Nephron (organoid): ENCODE measurements around the gene PHC2.

Source experiments
- H3K27ac Mint-ChIP-seq, 3 experiments: 2 replicates each; pipeline ENCODE4 v1.8.0; 2020; ENCODE audit warnings: mixed read lengths in 3 of 3, mild to moderate bottlenecking in 2 of 3, moderate library complexity in 1 of 3
- H3K27me3 Mint-ChIP-seq: 2 replicates; pipeline ENCODE4 v1.8.0; 2021; ENCODE audit warnings: low read depth, mild to moderate bottlenecking, moderate library complexity, mixed read lengths
- H3K36me3 Mint-ChIP-seq: 2 replicates; pipeline ENCODE4 v1.8.0; 2020; ENCODE audit warnings: low read depth, mixed read lengths
- H3K4me1 Mint-ChIP-seq: 2 replicates; pipeline ENCODE4 v1.8.0; 2020; ENCODE audit warnings: mixed read lengths
- H3K4me3 Mint-ChIP-seq, 3 experiments: 2 replicates each; pipeline ENCODE4 v1.8.0; 2020; ENCODE audit warnings: mild to moderate bottlenecking in 3 of 3, mixed read lengths in 3 of 3, moderate library complexity in 2 of 3
- H3K9me3 Mint-ChIP-seq: 2 replicates; pipeline ENCODE4 v1.8.0; 2020; ENCODE audit warnings: mixed read lengths
- CTCF ChIP-seq, 3 experiments: fragments of 200-600 bp; sonication (generic); IDR thresholded peaks; one replicate each; pipeline ENCODE4 v1.5.0; 2021; ENCODE audit warnings: antibody characterized with exemption in 3 of 3; ENCODE audit not compliant: unreplicated experiment in 3 of 3

Gene PHC2

GRCh38 chr1:33332881-33333280 is 98.0 kb downstream of the PHC2 start:
- Mint-ChIP-seq H3K27ac (peak overlapping the region in 1 of 3 experiments; percentile 32), H3K9me3 (no peaks in the 10 kb centered on the region), H3K4me3 (no peak overlapping the region), H3K4me1 (peaks cover 60% of the 10 kb centered on the region), H3K27me3 (no peaks in the 10 kb centered on the region), H3K36me3 (peaks cover 74% of the 10 kb centered on the region)
- TF ChIP-seq CTCF (IDR thresholded peaks at IDR 0.05; ENCODE audit: unreplicated experiment in 3 of 3), result no peak

- Mint-ChIP-seq H3K27me3 (no peaks in the 10 kb centered on the region), H3K36me3 (peaks cover 76% of the 10 kb centered on the region), H3K4me3 (no peak overlapping the region), H3K9me3 (no peaks in the 10 kb centered on the region), H3K27ac (peak overlapping the region in 2 of 3 experiments; percentile 32 to 60), H3K4me1 (peaks cover 55% of the 10 kb centered on the region)
- TF ChIP-seq CTCF (IDR thresholded peaks at IDR 0.05; ENCODE audit: unreplicated experiment in 3 of 3), result no peak
These were observed 98.5 kb downstream of the PHC2 start for GRCh38 chr1:33332357-33332789.

GRCh38 chr1:33331444-33332356 is 99.2 kb downstream of the PHC2 start:
- Mint-ChIP-seq H3K9me3 (no peaks in the 10 kb centered on the region), H3K27me3 (no peaks in the 10 kb centered on the region), H3K27ac (peak overlapping the region; percentile 20 to 60 (median 32)), H3K4me1 (peaks cover 49% of the 10 kb centered on the region), H3K36me3 (peaks cover 80% of the 10 kb centered on the region), H3K4me3 (no peak overlapping the region)
- TF ChIP-seq CTCF (IDR thresholded peaks at IDR 0.05; ENCODE audit: unreplicated experiment in 3 of 3), result no peak

- no peak overlapping the region for H3K27ac Mint-ChIP-seq
- no peaks in the 10 kb centered on the region for H3K27me3 Mint-ChIP-seq
- H3K9me3 Mint-ChIP-seq, result no peaks in the 10 kb centered on the region
- no peak for TF ChIP-seq CTCF (IDR thresholded peaks at IDR 0.05; ENCODE audit: unreplicated experiment in 3 of 3)
- H3K36me3 Mint-ChIP-seq, result peaks cover 87% of the 10 kb centered on the region
- H3K4me1 Mint-ChIP-seq, result peaks cover 47% of the 10 kb centered on the region
- H3K4me3 Mint-ChIP-seq, result no peak overlapping the region
These were observed 100.0 kb downstream of the PHC2 start for GRCh38 chr1:33330906-33331305.

GRCh38 chr1:33330361-33330890 is 100.5 kb downstream of the PHC2 start:
- Mint-ChIP-seq H3K4me1 (peaks cover 52% of the 10 kb centered on the region), H3K4me3 (no peak overlapping the region), H3K36me3 (peaks cover 92% of the 10 kb centered on the region), H3K27ac (no peak overlapping the region), H3K9me3 (no peaks in the 10 kb centered on the region), H3K27me3 (no peaks in the 10 kb centered on the region)
- TF ChIP-seq CTCF (IDR thresholded peaks at IDR 0.05; ENCODE audit: unreplicated experiment in 3 of 3), result no peak
